Measurements from ENCODE around the gene JUNB.

The JUNB gene

DNA sequence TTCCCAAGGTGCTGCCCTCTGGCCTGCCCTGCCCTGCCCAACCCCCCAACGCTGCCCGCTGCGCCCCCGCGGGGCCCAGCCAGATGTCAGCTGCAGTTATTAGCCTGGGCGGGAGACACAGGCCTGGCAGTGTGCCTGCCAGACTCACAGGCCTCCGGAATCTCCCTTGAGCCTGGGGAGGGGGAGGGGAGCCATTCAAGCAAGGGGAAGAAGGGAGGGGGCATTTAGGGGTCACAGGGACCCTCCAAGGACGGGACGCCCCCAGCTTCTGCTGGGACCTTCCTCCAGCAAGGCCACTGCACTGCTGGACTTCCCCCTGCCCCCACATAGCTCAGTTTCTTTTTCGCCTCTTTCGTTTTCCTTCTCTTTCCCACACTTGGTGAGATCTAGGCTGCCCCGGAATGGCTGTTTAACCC, 2.6 kb upstream of the JUNB start:
- no peak for TF ChIP-seq CTCF (IDR thresholded peaks at IDR 0.05; ENCODE audit: low read depth, low read length, missing control alignments)

GRCh38 chr19:12789098-12789903, 2.0 kb upstream of the JUNB start:
- peak overlapping the region; percentile 46 for H3K4me3 ChIP-seq (ENCODE audit: low read depth, low read length)
- TF ChIP-seq CTCF (IDR thresholded peaks at IDR 0.05; ENCODE audit: low read depth, low read length, missing control alignments), result no peak
- DNase-seq (ENCODE audit: low read depth), result no peak

More for the DNA sequence above, 2.6 kb upstream of the JUNB start:
- DNase-seq (ENCODE audit: low read depth), result no peak
- H3K4me3 ChIP-seq (ENCODE audit: low read depth, low read length), result peak overlapping the region; percentile 46

DNA sequence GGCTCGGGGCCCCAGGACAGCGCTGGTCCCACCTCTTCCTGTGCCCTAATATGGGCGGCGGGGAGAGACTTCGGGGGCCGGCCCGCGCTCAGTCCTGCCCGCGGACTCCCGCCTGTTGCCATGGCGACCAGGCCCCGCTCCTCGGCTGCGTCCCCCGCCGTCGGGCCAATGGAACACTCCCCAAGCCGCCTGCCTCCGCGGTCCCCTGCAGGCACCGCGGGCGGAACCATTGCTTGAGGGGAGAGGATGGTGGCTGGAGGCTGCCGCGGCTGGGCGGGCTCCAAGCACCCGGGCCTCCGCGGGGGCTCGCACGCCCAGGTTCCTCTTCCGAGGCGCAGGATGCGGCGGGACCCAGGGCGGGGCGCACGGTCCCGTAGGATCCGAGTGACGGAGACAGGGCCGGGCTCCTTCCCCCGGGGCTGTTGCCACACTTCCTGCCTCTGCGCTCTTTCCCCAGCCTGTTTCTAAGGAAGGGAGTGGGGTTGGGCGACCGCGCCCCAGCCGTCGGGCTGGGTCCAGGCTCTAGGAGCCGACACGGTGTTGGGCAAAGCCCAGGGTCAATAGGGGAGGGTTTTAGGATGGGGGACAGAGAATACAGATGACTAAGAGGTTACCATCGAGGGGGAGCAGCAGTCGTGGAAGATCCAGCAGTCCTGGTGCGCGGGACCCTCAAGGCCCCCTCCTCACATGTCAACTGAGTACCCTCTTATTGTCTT, 1.2 kb upstream of the JUNB start:
- H3K4me3 ChIP-seq (ENCODE audit: low read depth, low read length), result peak overlapping the region; percentile 89
- DNase-seq (ENCODE audit: low read depth), result peak; percentile 90
- no peak for TF ChIP-seq CTCF (IDR thresholded peaks at IDR 0.05; ENCODE audit: low read depth, low read length, missing control alignments)

GRCh38 chr19:12790628-12791344, 500 bp upstream of the JUNB start:
- no peak for TF ChIP-seq CTCF (IDR thresholded peaks at IDR 0.05; ENCODE audit: low read depth, low read length, missing control alignments)
- H3K4me3 ChIP-seq (ENCODE audit: low read depth, low read length), result peak overlapping the region; percentile 89
- DNase-seq (ENCODE audit: low read depth), result no peak

DNA sequence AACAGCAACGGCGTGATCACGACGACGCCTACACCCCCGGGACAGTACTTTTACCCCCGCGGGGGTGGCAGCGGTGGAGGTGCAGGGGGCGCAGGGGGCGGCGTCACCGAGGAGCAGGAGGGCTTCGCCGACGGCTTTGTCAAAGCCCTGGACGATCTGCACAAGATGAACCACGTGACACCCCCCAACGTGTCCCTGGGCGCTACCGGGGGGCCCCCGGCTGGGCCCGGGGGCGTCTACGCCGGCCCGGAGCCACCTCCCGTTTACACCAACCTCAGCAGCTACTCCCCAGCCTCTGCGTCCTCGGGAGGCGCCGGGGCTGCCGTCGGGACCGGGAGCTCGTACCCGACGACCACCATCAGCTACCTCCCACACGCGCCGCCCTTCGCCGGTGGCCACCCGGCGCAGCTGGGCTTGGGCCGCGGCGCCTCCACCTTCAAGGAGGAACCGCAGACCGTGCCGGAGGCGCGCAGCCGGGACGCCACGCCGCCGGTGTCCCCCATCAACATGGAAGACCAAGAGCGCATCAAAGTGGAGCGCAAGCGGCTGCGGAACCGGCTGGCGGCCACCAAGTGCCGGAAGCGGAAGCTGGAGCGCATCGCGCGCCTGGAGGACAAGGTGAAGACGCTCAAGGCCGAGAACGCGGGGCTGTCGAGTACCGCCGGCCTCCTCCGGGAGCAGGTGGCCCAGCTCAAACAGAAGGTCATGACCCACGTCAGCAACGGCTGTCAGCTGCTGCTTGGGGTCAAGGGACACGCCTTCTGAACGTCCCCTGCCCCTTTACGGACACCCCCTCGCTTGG, 966 bp downstream of the JUNB start:
- peak overlapping the region; percentile 89 for H3K4me3 ChIP-seq (ENCODE audit: low read depth, low read length)
- TF ChIP-seq CTCF (IDR thresholded peaks at IDR 0.05; ENCODE audit: low read depth, low read length, missing control alignments), result no peak
- DNase-seq (ENCODE audit: low read depth), result no peak

DNA sequence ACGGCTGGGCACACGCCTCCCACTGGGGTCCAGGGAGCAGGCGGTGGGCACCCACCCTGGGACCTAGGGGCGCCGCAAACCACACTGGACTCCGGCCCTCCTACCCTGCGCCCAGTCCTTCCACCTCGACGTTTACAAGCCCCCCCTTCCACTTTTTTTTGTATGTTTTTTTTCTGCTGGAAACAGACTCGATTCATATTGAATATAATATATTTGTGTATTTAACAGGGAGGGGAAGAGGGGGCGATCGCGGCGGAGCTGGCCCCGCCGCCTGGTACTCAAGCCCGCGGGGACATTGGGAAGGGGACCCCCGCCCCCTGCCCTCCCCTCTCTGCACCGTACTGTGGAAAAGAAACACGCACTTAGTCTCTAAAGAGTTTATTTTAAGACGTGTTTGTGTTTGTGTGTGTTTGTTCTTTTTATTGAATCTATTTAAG, 1.6 kb downstream of the JUNB start:
- no peak for TF ChIP-seq CTCF (IDR thresholded peaks at IDR 0.05; ENCODE audit: low read depth, low read length, missing control alignments)
- DNase-seq (ENCODE audit: low read depth), result no peak
- peak overlapping the region; percentile 89 for H3K4me3 ChIP-seq (ENCODE audit: low read depth, low read length)
